Measurements from ENCODE around the gene HAL.
"Not testable (repeated sequence)": the region's sequence is repeated elsewhere in the genome, so short reads cannot be mapped to it uniquely, and the experiment has no call there.

Gene HAL

GRCh38 chr12:95972832-95973456 lies 23.2 kb downstream of the HAL start:
- no peak for DNase-seq (ENCODE audit: low read depth)
- no peak overlapping the region for H3K4me3 ChIP-seq (ENCODE audit: control insufficient read depth, low read depth, low read length)
- TF ChIP-seq, protein P1, sequence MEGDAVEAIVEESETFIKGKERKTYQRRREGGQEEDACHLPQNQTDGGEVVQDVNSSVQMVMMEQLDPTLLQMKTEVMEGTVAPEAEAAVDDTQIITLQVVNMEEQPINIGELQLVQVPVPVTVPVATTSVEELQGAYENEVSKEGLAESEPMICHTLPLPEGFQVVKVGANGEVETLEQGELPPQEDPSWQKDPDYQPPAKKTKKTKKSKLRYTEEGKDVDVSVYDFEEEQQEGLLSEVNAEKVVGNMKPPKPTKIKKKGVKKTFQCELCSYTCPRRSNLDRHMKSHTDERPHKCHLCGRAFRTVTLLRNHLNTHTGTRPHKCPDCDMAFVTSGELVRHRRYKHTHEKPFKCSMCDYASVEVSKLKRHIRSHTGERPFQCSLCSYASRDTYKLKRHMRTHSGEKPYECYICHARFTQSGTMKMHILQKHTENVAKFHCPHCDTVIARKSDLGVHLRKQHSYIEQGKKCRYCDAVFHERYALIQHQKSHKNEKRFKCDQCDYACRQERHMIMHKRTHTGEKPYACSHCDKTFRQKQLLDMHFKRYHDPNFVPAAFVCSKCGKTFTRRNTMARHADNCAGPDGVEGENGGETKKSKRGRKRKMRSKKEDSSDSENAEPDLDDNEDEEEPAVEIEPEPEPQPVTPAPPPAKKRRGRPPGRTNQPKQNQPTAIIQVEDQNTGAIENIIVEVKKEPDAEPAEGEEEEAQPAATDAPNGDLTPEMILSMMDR (IDR thresholded peaks at IDR 0.05; ENCODE audit: control insufficient read depth, insufficient read depth, low read depth, low read length, missing control alignments) = no peak

DNA sequence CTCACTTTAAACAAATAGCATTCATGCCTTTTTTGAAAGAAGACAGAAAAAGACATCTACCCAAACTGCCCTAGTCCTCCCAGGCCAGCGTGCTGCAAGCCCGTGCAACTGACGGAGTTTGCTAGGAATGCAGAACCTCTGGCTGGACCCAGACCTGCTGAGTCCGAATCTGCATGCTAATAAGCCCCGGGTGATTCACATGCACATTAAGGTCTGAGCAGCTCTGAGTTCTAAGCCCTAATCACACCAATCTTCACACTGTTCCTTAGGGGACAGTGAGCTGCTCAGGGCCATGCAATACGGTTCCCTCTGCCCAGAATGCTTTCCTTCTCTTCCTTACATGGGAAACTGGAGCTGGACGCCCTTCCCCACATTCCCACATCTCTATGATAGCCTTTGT lies 25.2 kb downstream of the HAL start:
- TF ChIP-seq, protein P1 (IDR thresholded peaks at IDR 0.05; ENCODE audit: control insufficient read depth, insufficient read depth, low read depth, low read length, missing control alignments) = no peak
- H3K4me3 ChIP-seq (ENCODE audit: control insufficient read depth, low read depth, low read length) = no peak overlapping the region
- DNase-seq (ENCODE audit: low read depth) = no peak

DNA sequence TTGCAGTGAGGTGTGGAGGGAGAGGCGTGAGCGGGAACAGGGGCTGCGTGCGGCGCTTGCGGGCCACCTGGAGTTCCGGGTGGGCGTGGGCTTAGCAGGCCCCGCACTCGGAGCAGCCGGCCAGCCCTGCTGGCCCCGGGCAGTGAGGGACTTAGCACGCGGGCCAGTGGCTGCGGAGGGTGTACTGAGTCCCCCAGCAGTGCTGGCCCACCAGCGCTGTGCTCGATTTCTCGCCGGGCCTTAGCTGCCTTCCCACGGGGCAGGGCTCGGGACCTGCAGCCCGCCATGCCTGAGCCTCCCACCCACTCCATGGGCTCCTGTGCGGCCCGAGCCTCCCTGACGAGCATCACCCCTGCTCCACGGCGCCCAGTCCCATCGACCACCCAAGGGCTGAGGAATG lies 27.0 kb downstream of the HAL start:
- DNase-seq (ENCODE audit: low read depth) = not testable (repeated sequence)

DNA sequence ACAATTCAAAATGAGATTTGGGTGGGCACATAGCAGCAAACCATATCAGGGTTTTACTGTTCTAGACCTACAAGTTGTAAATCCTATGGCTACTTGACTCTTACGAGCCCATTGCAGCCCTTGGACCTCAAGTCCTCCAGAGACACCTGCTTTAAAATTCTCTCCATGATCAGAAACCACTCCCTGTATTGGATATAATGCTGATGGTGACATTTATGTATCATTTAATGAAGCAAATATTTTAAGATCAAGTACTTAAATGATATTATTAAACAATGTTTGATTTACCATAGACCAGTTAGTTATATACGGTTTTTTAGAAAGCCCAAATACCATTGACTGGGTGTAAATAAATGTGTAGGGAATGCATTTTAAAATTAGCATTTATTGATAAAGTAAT lies 28.8 kb downstream of the HAL start:
- DNase-seq (ENCODE audit: low read depth) = no peak
- TF ChIP-seq, protein P1 (IDR thresholded peaks at IDR 0.05; ENCODE audit: control insufficient read depth, insufficient read depth, low read depth, low read length, missing control alignments) = no peak
- no peak overlapping the region for H3K4me3 ChIP-seq (ENCODE audit: control insufficient read depth, low read depth, low read length)

More for the DNA sequence above, 27.0 kb downstream of the HAL start:
- not testable (repeated sequence) for H3K4me3 ChIP-seq (ENCODE audit: control insufficient read depth, low read depth, low read length)

DNA sequence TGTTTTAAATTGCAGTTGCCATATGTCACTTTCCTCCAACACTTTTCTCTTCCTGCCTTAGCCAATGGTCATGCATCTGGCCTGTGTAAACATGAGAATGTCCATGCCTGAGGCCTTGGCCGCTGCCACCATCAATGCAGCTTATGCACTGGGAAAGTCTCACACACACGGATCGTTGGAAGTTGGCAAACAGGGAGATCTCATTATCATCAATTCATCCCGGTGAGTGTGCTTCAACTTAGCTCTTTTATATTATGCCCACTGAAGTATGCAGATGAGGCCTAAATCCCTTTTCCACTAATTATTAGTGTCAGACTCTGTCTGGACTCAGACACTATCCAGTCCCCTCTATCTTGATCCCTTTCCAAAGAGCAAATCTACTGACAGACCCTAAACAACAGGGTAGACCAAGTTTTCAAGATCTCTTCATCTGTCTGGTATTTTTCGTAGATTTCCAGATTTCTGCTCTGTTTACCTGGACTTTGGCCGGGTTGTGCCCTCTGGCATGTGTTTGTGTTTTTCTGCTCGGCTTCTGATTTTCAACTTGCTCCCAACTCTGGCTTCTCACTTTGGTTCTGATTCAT lies 29.8 kb downstream of the HAL start:
- no peak overlapping the region for H3K4me3 ChIP-seq (ENCODE audit: control insufficient read depth, low read depth, low read length)
- no peak for DNase-seq (ENCODE audit: low read depth)
- TF ChIP-seq, protein P1 (IDR thresholded peaks at IDR 0.05; ENCODE audit: control insufficient read depth, insufficient read depth, low read depth, low read length, missing control alignments) = no peak

DNA sequence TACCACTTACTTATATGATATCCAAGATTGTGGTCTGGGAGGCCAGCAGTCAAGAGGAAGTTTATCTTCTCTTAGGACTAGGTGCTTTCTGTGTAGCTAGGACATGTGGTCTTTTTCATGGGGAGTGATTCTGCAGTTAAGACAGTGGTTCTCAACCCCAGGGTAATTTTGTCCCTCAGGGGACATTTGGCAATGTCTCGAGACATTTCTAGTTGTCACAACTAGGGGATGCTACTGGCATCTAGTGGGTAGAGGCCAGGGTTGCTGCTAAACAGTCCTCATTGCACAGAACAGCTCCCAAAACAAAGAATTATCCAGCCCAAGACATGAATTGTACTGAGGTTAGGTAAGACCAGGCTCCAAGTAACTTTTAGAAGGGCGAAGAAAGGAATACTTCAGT lies 33.0 kb downstream of the HAL start:
- H3K4me3 ChIP-seq (ENCODE audit: control insufficient read depth, low read depth, low read length) = no peak overlapping the region
- no peak for DNase-seq (ENCODE audit: low read depth)
- TF ChIP-seq, protein P1 (IDR thresholded peaks at IDR 0.05; ENCODE audit: control insufficient read depth, insufficient read depth, low read depth, low read length, missing control alignments) = peak; percentile 7

DNA sequence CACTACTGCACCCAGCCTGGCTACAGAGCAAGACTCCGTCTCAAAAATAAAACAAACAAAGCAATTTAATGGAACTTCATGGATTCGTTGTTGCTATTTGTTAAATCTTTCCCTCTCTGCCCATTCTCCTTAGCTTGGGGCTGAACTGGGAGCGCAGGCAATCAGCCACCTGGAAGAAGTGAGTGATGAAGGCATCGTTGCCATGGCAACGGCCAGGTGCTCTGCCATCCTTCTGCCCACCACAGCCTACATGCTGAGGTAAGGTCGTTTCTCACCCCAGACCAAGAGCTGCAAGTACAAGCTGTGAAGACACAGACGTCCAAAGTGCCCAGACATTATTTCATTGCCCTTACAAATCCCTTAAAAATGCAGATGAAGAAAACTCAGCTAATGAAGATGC lies 33.9 kb downstream of the HAL start:
- TF ChIP-seq, protein P1 (IDR thresholded peaks at IDR 0.05; ENCODE audit: control insufficient read depth, insufficient read depth, low read depth, low read length, missing control alignments) = no peak
- no peak overlapping the region for H3K4me3 ChIP-seq (ENCODE audit: control insufficient read depth, low read depth, low read length)
- DNase-seq (ENCODE audit: low read depth) = no peak

Measured in AG09309 (cell line).